ENCODE measurements around the gene SLC16A5. TPM values are rescaled to one million over a fixed set of nuclear protein-coding genes. Genes with fewer than 3 reads are reported as not detected.
"Not testable (repeated sequence)": the region's sequence is repeated elsewhere in the genome, so short reads cannot be mapped to it uniquely, and the experiment has no call there.

SLC16A5 gene
- total RNA-seq, 5 donors from 2014 or later (not counting 1 experiment from before 2014, with no cell fraction given): 9.1 to 24.3 (median 16.8) TPM

DNA sequence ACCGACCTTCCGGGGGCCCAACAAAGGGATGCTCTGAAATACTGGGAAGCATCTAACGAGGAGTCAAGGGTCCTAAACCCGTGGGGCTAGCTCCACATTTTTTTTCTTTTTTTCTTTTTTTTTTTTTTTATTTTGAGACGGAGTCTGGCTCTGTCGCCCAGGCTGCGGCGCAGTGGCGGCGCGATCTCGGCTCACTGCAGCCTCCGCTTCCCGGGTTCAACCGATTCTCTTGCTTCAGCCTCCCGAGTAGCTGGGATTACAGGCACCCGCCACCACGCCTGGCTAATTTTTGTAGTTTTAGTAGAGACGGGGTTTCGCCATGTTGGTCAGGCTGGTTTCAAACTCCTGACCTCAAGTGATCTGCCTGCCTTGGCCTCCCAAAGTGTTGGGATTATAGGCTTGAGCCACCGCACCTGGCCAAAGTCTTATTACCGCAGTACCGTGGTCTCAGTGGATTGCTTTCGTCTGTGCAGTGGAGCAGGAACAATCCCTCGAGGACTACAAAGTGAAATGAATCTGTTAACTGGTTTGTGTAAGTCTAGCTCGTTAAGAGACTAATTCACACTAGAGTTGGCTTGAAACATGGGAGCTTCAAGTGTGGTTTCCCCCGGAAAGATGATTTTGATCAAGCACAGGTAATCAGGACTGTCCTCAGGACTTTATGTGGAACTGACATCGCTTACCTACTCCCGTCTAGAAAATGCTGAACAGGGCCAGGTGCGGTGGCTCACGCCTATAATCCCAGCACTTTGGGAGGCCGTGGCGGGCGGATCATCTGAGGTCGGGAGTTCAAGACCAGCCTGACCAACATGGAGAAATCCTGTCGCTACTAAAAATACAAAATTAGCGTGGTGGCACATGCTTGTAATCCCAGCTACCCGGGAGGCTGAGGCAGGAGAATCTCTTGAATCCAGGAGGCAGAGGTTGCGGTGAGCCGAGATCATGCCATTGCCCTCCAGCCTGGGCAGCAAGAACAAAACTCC lies 44.6 kb downstream of the SLC16A5 start:
- ChIA-PET POLR2A (interaction anchor here (0.7 kb wide), 3 partner anchors 18 to 24 kb away, joined by 4 to 5 read pairs (median 4); no protein-coding TSS in a partner anchor), CTCF (interaction anchor here (0.6 to 2.2 kb wide), 10 partner anchors 15 to 171 kb away, joined by 3 to 13 read pairs (median 6); no protein-coding TSS in a partner anchor)
- 88% methylated on average over 18 of the region's 40 CpGs for WGBS (ENCODE audit: insufficient coverage)
- Histone ChIP-seq H3K4me1 (ENCODE audit: control insufficient read depth in 1 of 2, extremely low read depth in 1 of 2, insufficient read depth in 2 of 2, low read length in 2 of 2) (peaks cover 0 to 35% of the 10 kb centered on the region in 2 experiments), H3K27ac (ENCODE audit: low read length) (peak overlapping the region; percentile 59), H3K36me3 (ENCODE audit: control insufficient read depth in 2 of 2, extremely low read depth in 1 of 2, insufficient read depth in 1 of 2, low read length in 1 of 2) (peaks cover 3 to 19% of the 10 kb centered on the region in 2 donors), H3K4me3 (ENCODE audit: control insufficient read depth in 1 of 2, extremely low read depth in 1 of 2, low read length in 1 of 2) (peak overlapping the region; percentile 78 to 82)
- peak overlapping the region; percentile 84 to 89 (median 85) for H3K4me3 Mint-ChIP-seq
- H3K36me3 Mint-ChIP-seq; DNase-seq; H3K27me3 ChIP-seq (replicated peaks in 1 of 2; ENCODE audit: control insufficient read depth in 2 of 2, extremely low read depth in 1 of 2, insufficient read depth in 2 of 2, low read length in 1 of 2); H3K27me3 Mint-ChIP-seq; H3K9me3 Mint-ChIP-seq; H3K9me3 ChIP-seq; ATAC-seq (replicated peaks in 1 of 4): not testable (repeated sequence)
- peaks cover 14 to 19% (median 14%) of the 10 kb centered on the region in 3 donors for H3K4me1 Mint-ChIP-seq
- peak overlapping the region; percentile 87 to 89 for H3K27ac Mint-ChIP-seq

DNA sequence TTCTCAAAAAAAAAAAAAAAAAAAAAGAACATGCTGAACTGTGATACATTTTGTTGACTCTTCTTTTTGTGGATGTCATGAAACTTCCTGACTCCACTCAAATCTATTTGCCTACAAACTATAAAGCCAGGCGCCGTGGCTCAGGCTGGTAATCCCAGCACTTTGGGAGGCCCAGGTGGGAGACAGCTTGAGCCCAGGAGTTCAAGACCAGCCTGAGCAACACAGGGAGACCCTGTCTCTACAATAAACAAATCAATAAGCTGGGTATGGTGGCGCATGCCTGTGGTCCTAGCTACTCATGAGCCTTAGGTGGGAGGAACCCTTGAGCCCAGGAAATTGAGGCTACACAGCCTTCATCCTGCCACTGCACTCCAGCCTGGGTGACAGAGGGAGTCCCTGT lies 45.2 kb downstream of the SLC16A5 start:
- Mint-ChIP-seq H3K27ac (peak overlapping the region in 1 of 2 donors; percentile 82), H3K27me3 (no peaks in the 10 kb centered on the region), H3K36me3 (peaks cover 7% of the 10 kb centered on the region), H3K4me3 (peak overlapping the region; percentile 6 to 89 (median 31)), H3K4me1 (peaks cover 14 to 19% (median 14%) of the 10 kb centered on the region in 3 donors), H3K9me3 (no peaks in the 10 kb centered on the region)
- Histone ChIP-seq H3K36me3 (ENCODE audit: control insufficient read depth in 2 of 2, extremely low read depth in 1 of 2, insufficient read depth in 1 of 2, low read length in 1 of 2) (peaks cover 3 to 19% of the 10 kb centered on the region in 2 donors), H3K27ac (ENCODE audit: low read length) (no peak overlapping the region), H3K4me3 (ENCODE audit: control insufficient read depth in 1 of 2, extremely low read depth in 1 of 2, low read length in 1 of 2) (no peak overlapping the region), H3K4me1 (ENCODE audit: control insufficient read depth in 1 of 2, extremely low read depth in 1 of 2, insufficient read depth in 2 of 2, low read length in 2 of 2) (peaks cover 0 to 35% of the 10 kb centered on the region in 2 experiments), H3K27me3 (replicated peaks in 1 of 2; ENCODE audit: control insufficient read depth in 2 of 2, extremely low read depth in 1 of 2, insufficient read depth in 2 of 2, low read length in 1 of 2) (no peaks in the 10 kb centered on the region), H3K9me3 (no peaks in the 10 kb centered on the region)
- CTCF ChIA-PET: interaction anchor here (0.7 to 2.2 kb wide), 3 partner anchors 19 to 171 kb away, joined by 8 to 13 read pairs (median 8); no protein-coding TSS in a partner anchor
- POLR2A ChIA-PET: no interaction called here
- no peak for ATAC-seq (replicated peaks in 1 of 4)
- no CpG with 5 or more reads among the region's 3 CpGs for WGBS (ENCODE audit: insufficient coverage)
- no peak for DNase-seq

DNA sequence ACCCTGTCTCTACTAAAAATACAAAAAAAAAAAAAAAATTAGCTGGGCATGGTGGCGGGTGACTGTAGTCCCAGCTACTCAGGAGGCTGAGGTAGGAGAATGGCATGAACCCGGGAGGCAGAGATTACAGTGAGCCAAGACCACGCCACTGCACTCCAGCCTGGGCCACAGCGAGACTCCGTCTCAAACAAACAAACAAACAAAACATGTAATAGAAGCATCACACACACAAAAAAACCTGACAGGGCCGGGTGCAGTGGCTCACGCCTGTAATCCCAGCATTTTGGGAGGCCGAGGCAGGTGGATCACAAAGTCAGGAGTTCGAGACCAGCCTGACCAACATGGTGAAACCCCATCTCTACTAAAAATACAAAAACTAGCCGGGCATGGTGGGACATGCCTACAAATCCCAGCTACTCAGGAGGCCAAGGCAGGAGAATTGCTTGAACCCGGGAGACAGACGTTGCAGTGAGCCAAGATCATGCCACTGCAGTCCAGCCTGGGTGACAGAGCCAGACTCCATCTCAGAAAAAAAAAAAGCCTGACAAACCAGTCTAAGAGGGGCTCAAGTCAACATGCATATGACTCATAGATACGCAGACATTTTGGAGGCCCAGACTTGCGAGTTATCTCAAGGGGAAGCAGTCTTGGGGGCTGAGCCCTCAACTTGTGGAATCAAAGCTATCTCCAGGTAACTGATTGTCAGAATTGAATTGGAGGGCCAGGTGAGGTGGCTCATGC lies 46.0 kb downstream of the SLC16A5 start:
- H3K36me3 Mint-ChIP-seq; H3K4me3 Mint-ChIP-seq; H3K27me3 Mint-ChIP-seq; POLR2A ChIA-PET; H3K9me3 Mint-ChIP-seq; H3K27me3 ChIP-seq (replicated peaks in 1 of 2; ENCODE audit: control insufficient read depth in 2 of 2, extremely low read depth in 1 of 2, insufficient read depth in 2 of 2, low read length in 1 of 2); DNase-seq; H3K4me3 ChIP-seq (ENCODE audit: control insufficient read depth in 1 of 2, extremely low read depth in 1 of 2, low read length in 1 of 2); H3K9me3 ChIP-seq; H3K27ac ChIP-seq (ENCODE audit: low read length); ATAC-seq (replicated peaks in 1 of 4): not testable (repeated sequence)
- H3K4me1 Mint-ChIP-seq: peaks cover 14 to 19% (median 14%) of the 10 kb centered on the region in 3 donors
- H3K27ac Mint-ChIP-seq: peak overlapping the region; percentile 46 to 55
- 92% methylated on average over 12 of the region's 14 CpGs for WGBS (ENCODE audit: insufficient coverage)
- Histone ChIP-seq H3K4me1 (ENCODE audit: control insufficient read depth in 1 of 2, extremely low read depth in 1 of 2, insufficient read depth in 2 of 2, low read length in 2 of 2) (peaks cover 0 to 35% of the 10 kb centered on the region in 2 experiments), H3K36me3 (ENCODE audit: control insufficient read depth in 2 of 2, extremely low read depth in 1 of 2, insufficient read depth in 1 of 2, low read length in 1 of 2) (peaks cover 3 to 19% of the 10 kb centered on the region in 2 donors)
- CTCF ChIA-PET: interaction anchor here in 1 of 2 donors (1.1 kb wide), 1 partner anchor 11 kb away, joined by 3 read pairs; no protein-coding TSS in a partner anchor

DNA sequence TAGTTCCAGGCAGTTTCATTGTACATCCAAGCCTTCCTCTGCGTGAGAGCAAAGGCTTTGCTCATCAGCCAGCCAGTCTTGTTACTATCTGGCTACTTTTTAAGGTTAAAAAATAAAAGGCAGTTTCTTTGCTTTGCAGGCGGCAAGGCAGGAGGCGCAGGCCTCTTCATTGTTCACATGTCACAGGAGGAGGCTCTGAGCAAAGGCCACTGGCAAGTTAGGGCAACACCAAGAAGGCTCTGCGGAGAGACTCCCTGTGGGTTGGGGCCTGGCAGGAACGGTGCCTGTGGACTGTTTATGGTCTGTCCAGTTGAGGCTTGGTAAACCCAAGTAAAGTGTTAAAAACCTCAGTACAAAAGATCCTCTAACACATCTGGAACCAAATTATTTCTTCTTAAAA lies 47.7 kb downstream of the SLC16A5 start:
- no peaks in the 10 kb centered on the region for H3K27me3 ChIP-seq (replicated peaks in 1 of 2; ENCODE audit: control insufficient read depth in 2 of 2, extremely low read depth in 1 of 2, insufficient read depth in 2 of 2, low read length in 1 of 2)
- no peaks in the 10 kb centered on the region for H3K9me3 ChIP-seq
- ChIA-PET CTCF (no interaction called here), POLR2A (no interaction called here)
- peaks cover 0 to 26% of the 10 kb centered on the region in 2 experiments for H3K4me1 ChIP-seq (ENCODE audit: control insufficient read depth in 1 of 2, extremely low read depth in 1 of 2, insufficient read depth in 2 of 2, low read length in 2 of 2)
- H3K4me3 ChIP-seq (ENCODE audit: control insufficient read depth in 1 of 2, extremely low read depth in 1 of 2, low read length in 1 of 2): no peak overlapping the region
- no peak for ATAC-seq (replicated peaks in 1 of 4)
- peaks cover 12 to 15% (median 13%) of the 10 kb centered on the region in 3 donors for H3K4me1 Mint-ChIP-seq
- H3K27ac ChIP-seq (ENCODE audit: low read length): no peak overlapping the region
- 97% methylated on average over 3 of the region's 5 CpGs for WGBS (ENCODE audit: insufficient coverage)
- DNase-seq: no peak
- peaks cover 6% of the 10 kb centered on the region for H3K36me3 Mint-ChIP-seq
- peak overlapping the region in 1 of 2 donors; percentile 46 for H3K27ac Mint-ChIP-seq
- no peak overlapping the region for H3K4me3 Mint-ChIP-seq
- H3K27me3 Mint-ChIP-seq: no peaks in the 10 kb centered on the region
- H3K9me3 Mint-ChIP-seq: no peaks in the 10 kb centered on the region
- H3K36me3 ChIP-seq (ENCODE audit: control insufficient read depth in 2 of 2, extremely low read depth in 1 of 2, insufficient read depth in 1 of 2, low read length in 1 of 2): peaks cover 3 to 5% of the 10 kb centered on the region in 2 donors

DNA sequence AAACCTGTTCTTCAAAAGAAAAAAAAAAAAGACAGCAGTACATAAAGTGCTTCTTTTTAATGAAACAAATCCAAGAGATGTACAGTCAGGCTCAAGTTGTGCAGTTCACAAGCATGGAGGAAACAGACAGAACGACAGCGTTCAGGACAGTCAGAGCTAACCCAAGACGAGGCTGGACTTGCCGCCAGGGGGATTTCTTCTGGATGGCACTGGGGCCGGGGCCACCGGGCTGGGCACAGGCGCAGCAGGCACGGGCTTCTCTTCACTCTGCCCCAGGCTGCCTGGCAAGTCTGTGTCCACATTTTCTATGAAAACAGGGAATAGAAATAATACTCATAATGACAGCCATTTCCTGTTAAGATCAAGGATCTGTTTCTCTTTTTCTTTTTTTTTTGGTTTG lies 48.2 kb downstream of the SLC16A5 start:
- peaks cover 4% of the 10 kb centered on the region for H3K36me3 Mint-ChIP-seq
- H3K27ac ChIP-seq (ENCODE audit: low read length): no peak overlapping the region
- H3K4me3 Mint-ChIP-seq: no peak overlapping the region
- H3K27me3 ChIP-seq (replicated peaks in 1 of 2; ENCODE audit: control insufficient read depth in 2 of 2, extremely low read depth in 1 of 2, insufficient read depth in 2 of 2, low read length in 1 of 2): no peaks in the 10 kb centered on the region
- H3K27me3 Mint-ChIP-seq: no peaks in the 10 kb centered on the region
- H3K36me3 ChIP-seq (ENCODE audit: control insufficient read depth in 2 of 2, extremely low read depth in 1 of 2, insufficient read depth in 1 of 2, low read length in 1 of 2): peaks cover 3 to 5% of the 10 kb centered on the region in 2 donors
- peaks cover 0 to 26% of the 10 kb centered on the region in 2 experiments for H3K4me1 ChIP-seq (ENCODE audit: control insufficient read depth in 1 of 2, extremely low read depth in 1 of 2, insufficient read depth in 2 of 2, low read length in 2 of 2)
- WGBS (ENCODE audit: insufficient coverage): 95% methylated on average over 5 of the region's 8 CpGs
- no peaks in the 10 kb centered on the region for H3K9me3 ChIP-seq
- no peak for DNase-seq
- POLR2A ChIA-PET: no interaction called here
- ATAC-seq (replicated peaks in 1 of 4): no peak
- H3K9me3 Mint-ChIP-seq: no peaks in the 10 kb centered on the region
- H3K4me3 ChIP-seq (ENCODE audit: control insufficient read depth in 1 of 2, extremely low read depth in 1 of 2, low read length in 1 of 2): no peak overlapping the region
- peak overlapping the region in 1 of 2 donors; percentile 46 for H3K27ac Mint-ChIP-seq
- CTCF ChIA-PET: no interaction called here
- H3K4me1 Mint-ChIP-seq: peaks cover 12 to 15% (median 14%) of the 10 kb centered on the region in 3 donors

DNA sequence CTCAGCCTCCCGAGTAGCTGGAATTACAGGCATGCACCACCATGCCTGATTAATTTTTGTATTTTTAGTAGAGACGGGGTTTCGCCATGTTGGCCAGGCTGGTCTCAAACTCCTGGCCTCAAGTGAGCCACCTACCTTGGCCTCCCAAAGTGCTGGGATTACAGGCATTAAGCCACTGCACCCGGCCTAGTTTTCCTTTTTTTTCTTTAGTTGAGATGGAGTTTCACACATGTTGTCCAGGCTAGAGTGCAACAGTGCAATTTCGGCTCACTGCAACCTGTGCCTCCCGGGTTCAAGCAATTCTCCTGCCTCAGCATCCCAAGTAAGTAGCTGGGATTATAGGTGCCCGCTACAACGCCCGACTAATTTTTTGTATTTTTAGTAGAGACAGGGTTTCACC lies 50.0 kb downstream of the SLC16A5 start:
- not testable (repeated sequence) for H3K36me3 Mint-ChIP-seq, H3K27ac Mint-ChIP-seq
- POLR2A ChIA-PET: interaction anchor here (0.5 to 0.6 kb wide), 2 partner anchors 153 to 382 kb away, joined by 4 to 7 read pairs; no protein-coding TSS in a partner anchor

More for the DNA sequence above, 50.0 kb downstream of the SLC16A5 start:
- not testable (repeated sequence) for DNase-seq; ATAC-seq (replicated peaks in 1 of 4); H3K4me3 ChIP-seq (ENCODE audit: control insufficient read depth in 1 of 2, extremely low read depth in 1 of 2, low read length in 1 of 2); H3K27ac ChIP-seq (ENCODE audit: low read length); H3K4me3 Mint-ChIP-seq; H3K9me3 Mint-ChIP-seq; H3K27me3 ChIP-seq (replicated peaks in 1 of 2; ENCODE audit: control insufficient read depth in 2 of 2, extremely low read depth in 1 of 2, insufficient read depth in 2 of 2, low read length in 1 of 2); H3K36me3 ChIP-seq (ENCODE audit: control insufficient read depth in 2 of 2, extremely low read depth in 1 of 2, insufficient read depth in 1 of 2, low read length in 1 of 2); H3K9me3 ChIP-seq; H3K27me3 Mint-ChIP-seq
- peaks cover 10 to 19% (median 18%) of the 10 kb centered on the region in 3 donors for H3K4me1 Mint-ChIP-seq
- WGBS (ENCODE audit: insufficient coverage): 100% methylated on average over 1 of the region's 9 CpGs
- H3K4me1 ChIP-seq (ENCODE audit: control insufficient read depth in 1 of 2, extremely low read depth in 1 of 2, insufficient read depth in 2 of 2, low read length in 2 of 2): peaks cover 0 to 20% of the 10 kb centered on the region in 2 experiments
- CTCF ChIA-PET: interaction anchor here (0.6 to 0.7 kb wide), 3 partner anchors 13 to 1326 kb away, joined by 4 read pairs; no protein-coding TSS in a partner anchor
